HCT116 (cell line): ENCODE results near the gene PRPF6.

Experiments used
- CEBPB ChIP-seq: IDR thresholded peaks from 2 replicates; pipeline ENCODE4 v1.6.1; 2012; ENCODE audit warnings: low read depth
- CTCF ChIP-seq, 3 experiments: fragments of 200-600 bp in 1 of 3; sonication (generic) in 1 of 3; IDR thresholded peaks in 2 of 3; conservative IDR thresholded peaks in 1 of 3; 2 replicates each; pipeline ENCODE4 v1.5.1; 2012 to 2017; ENCODE audit warnings: low read depth in 2 of 3, low read length in 2 of 3, antibody characterized with exemption in 1 of 3, borderline replicate concordance in 1 of 3, control low read depth in 1 of 3, mild to moderate bottlenecking in 1 of 3, mixed read lengths in 1 of 3, mixed run types in 1 of 3, moderate library complexity in 1 of 3; ENCODE audit not compliant: insufficient read depth in 1 of 3
- EZH2 ChIP-seq: fragments of 200-600 bp; sonication (generic); IDR thresholded peaks from 2 replicates; pipeline ENCODE4 v1.6.1; 2017; ENCODE audit warnings: antibody characterized with exemption, mixed run types
- POLR2A ChIP-seq: IDR thresholded peaks from 2 replicates; pipeline ENCODE4 v1.7.0; 2011; ENCODE audit warnings: borderline replicate concordance; ENCODE audit not compliant: insufficient read depth, insufficient read length; ENCODE audit errors: extremely low read depth
- POLR2AphosphoS5 ChIP-seq: IDR thresholded peaks from 2 replicates; pipeline ENCODE4 v1.6.1; 2011; ENCODE audit warnings: mild to moderate bottlenecking, low read depth, low read length, moderate library complexity
- ZNF274 ChIP-seq: fragments of 200-500 bp; sonication (Bioruptor generic); IDR thresholded peaks from 2 replicates; pipeline ENCODE4 v1.6.1; 2014; ENCODE audit warnings: mild to moderate bottlenecking, low read depth, low read length, inconsistent platforms

DNA sequence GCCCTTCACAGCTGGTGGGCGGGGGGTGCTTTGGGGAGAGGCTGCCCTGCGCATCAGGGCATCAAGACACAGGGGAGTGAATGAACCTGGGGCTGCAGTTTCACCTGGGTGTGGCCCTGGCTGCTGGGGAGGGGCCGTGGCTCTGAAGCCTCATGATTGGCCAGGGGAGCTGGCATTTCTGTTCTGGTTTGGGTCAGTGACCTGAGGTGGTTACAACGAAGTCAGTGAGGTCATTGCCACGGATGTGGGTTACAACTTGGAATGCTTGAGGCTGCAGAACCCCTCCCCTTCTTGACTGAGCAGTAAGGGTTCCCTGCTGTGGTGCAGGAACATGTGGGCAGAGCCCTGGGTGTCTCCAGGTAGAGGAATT is 85.0 kb downstream of the PRPF6 start:
- TF ChIP-seq CTCF (IDR thresholded peaks at IDR 0.05 in 2 of 3, conservative IDR thresholded peaks at IDR 0.05 in 1 of 3; ENCODE audit: borderline replicate concordance in 1 of 3, insufficient read depth in 1 of 3, low read depth in 2 of 3, low read length in 2 of 3) (no peak), POLR2AphosphoS5 (no peak), POLR2A (no peak), EZH2 (no peak), CEBPB (no peak), ZNF274 (no peak)
